ENCODE data around the gene CDCA8. TPM values are rescaled to one million over a fixed set of nuclear protein-coding genes. Genes with fewer than 3 reads are reported as not detected.
A peak's percentile ranks its signal among the peaks of the same experiment; 100 is the strongest.

Gene CDCA8
- total RNA-seq, 6 experiments from 2014 or later, result 20.3 to 44.3 (median 41.3) TPM

DNA sequence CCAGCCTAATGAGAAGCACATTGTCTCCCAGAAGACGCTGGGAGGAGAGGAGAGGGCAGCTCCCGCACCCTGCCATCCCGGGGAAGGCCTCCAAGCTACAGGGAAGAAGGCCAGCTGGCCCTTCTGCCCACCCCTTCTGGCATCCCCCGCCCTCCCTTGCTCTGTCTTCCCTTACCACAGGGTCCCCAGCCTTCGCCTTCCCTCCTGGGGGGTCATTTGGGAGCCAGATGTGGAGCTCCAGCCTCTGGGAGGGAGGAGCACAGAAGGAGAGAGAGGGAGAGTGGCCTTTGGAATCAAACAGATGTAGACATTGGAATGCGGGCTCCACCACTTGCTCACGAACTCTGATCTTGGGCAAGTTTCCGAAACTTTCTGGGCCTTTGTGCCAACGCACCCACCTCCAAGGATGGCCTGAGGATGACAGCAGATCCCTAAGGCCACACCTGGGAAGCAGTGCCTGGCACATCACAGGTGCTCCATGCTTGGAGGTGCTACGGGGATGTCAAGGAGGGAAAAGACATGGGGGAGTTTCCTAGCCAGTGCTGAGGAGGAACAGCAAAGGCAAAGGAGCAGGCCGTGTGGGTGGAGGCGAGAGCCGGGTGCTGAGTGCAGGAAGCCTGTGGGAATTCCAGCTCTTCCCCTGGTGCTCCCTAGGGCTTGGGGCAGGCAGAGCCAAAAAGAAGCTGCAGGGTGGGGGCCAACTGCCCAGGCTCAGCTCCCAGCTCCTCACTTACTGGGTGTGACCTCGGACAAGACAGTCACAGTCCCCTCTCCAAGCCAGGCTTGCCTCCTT is 34.5 kb upstream of the CDCA8 start:
- Mint-ChIP-seq H3K4me3 (no peak overlapping the region), H3K4me1 (ENCODE audit: low read depth) (no peaks in the 10 kb centered on the region), H3K36me3 (ENCODE audit: low read depth) (no peaks in the 10 kb centered on the region), H3K27ac (no peak overlapping the region), H3K27me3 (ENCODE audit: insufficient read depth) (peaks cover 28% of the 10 kb centered on the region), H3K9me3 (no peaks in the 10 kb centered on the region)
- TF ChIP-seq, protein P1, sequence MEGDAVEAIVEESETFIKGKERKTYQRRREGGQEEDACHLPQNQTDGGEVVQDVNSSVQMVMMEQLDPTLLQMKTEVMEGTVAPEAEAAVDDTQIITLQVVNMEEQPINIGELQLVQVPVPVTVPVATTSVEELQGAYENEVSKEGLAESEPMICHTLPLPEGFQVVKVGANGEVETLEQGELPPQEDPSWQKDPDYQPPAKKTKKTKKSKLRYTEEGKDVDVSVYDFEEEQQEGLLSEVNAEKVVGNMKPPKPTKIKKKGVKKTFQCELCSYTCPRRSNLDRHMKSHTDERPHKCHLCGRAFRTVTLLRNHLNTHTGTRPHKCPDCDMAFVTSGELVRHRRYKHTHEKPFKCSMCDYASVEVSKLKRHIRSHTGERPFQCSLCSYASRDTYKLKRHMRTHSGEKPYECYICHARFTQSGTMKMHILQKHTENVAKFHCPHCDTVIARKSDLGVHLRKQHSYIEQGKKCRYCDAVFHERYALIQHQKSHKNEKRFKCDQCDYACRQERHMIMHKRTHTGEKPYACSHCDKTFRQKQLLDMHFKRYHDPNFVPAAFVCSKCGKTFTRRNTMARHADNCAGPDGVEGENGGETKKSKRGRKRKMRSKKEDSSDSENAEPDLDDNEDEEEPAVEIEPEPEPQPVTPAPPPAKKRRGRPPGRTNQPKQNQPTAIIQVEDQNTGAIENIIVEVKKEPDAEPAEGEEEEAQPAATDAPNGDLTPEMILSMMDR (IDR thresholded peaks at IDR 0.05), result no peak
- no peak for DNase-seq

DNA sequence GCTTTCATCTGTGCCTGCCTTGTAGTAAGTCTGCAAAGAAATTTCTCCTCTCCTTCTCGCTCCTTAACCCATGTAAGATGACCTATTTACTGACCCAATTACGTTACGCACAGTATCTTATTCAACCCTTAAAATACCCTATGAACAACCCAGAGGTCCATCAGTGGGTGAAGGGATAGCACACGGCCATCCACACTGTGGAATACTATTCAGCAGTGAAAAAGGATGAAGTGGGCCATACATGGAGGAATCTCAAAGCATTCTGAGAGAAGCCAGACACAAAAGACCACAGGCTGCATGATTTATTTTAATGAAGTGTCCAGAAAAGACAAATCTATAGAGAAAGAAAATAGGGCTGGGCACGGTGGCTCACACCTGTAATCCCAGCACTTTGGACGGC is 33.8 kb upstream of the CDCA8 start:
- Mint-ChIP-seq H3K27me3 (ENCODE audit: insufficient read depth) (peaks cover 25% of the 10 kb centered on the region), H3K36me3 (ENCODE audit: low read depth) (no peaks in the 10 kb centered on the region), H3K9me3 (no peaks in the 10 kb centered on the region), H3K4me3 (no peak overlapping the region), H3K27ac (no peak overlapping the region), H3K4me1 (ENCODE audit: low read depth) (no peaks in the 10 kb centered on the region)
- TF ChIP-seq, protein P1 (IDR thresholded peaks at IDR 0.05), result no peak
- DNase-seq, result no peak

DNA sequence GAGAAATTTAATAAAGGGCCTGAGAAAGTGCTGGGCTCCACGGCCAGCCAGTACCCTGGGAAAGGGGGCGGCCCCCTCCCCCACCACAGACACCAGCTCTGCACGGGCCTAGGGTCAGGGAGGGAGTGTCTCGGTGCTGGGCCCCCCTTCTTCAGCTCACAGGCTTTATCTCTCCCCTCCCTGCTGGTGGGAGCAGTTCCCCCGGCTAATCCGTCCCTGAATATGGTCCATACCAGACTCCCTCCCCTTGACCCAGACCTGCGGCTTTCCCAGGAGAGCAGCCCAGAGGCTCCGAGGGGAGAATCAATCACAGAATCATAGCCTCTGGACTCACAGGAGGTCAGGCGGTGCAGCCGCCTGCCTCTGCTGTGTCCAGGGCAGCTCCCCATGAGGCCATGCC is 31.7 kb upstream of the CDCA8 start:
- no peaks in the 10 kb centered on the region for H3K36me3 Mint-ChIP-seq (ENCODE audit: low read depth)
- no peak overlapping the region for H3K27ac Mint-ChIP-seq
- no peaks in the 10 kb centered on the region for H3K4me1 Mint-ChIP-seq (ENCODE audit: low read depth)
- H3K27me3 Mint-ChIP-seq (ENCODE audit: insufficient read depth), result peaks cover 26% of the 10 kb centered on the region
- TF ChIP-seq, protein P1 (IDR thresholded peaks at IDR 0.05), result no peak
- no peak overlapping the region for H3K4me3 Mint-ChIP-seq
- H3K9me3 Mint-ChIP-seq, result no peaks in the 10 kb centered on the region
- DNase-seq, result no peak

DNA sequence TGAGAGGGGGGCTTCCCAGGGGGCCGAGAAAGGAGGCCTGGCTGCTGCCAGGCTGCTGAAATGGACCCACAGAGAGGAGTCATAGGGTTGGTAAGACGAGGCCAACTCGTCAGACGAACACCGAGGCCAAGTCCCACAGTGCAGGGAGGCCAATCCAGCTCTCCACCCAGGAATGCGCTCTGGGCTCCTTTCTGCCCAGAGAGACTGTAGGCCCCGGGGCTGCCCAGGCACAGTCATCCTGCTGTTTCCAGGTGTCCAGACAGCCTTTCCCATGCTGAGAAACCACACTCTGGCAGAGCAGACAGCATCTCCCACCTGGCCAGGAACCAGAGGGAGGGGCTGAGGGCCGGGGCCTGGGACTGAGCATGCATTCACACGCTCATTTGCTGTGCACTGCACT is 30.9 kb upstream of the CDCA8 start:
- peaks cover 27% of the 10 kb centered on the region for H3K27me3 Mint-ChIP-seq (ENCODE audit: insufficient read depth)
- H3K4me1 Mint-ChIP-seq (ENCODE audit: low read depth), result no peaks in the 10 kb centered on the region

DNA sequence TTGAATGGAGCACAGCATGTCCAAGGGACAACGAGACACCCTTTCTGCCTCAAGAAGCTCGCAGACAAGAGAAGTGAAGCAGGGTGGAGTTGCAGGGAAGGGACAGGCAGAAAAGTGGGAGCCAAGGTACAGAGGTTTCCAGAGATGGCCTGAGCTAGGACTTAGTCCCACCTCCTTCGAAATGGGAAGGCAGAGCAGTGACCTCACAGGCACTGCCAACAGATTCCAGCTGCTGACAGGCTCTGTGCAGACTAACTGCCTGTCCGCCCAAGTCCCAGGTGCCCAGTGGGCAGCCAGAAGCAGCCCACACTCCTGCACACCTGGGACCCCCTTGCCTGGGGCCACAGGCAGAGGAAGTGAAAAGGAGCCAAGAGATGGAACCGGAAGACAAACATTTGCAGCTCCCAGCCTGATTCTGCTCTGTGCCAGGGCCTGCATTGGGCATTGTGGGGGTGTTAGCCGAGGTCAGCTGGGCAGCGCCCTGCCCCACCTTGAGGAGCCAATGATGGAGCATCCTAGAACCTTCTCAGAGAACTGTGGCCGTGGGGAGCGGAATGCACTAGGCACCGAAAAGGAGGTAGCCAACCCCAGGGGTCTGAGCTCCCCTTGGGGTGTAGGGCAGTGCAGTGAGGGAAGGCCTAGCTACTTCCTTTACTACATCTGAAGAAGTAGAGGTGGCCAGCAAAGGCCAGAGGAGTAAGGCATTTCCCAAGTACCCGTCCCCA is 30.1 kb upstream of the CDCA8 start:
- Mint-ChIP-seq H3K36me3 (ENCODE audit: low read depth) (no peaks in the 10 kb centered on the region), H3K4me3 (no peak overlapping the region), H3K27me3 (ENCODE audit: insufficient read depth) (peaks cover 25% of the 10 kb centered on the region), H3K4me1 (ENCODE audit: low read depth) (no peaks in the 10 kb centered on the region), H3K9me3 (no peaks in the 10 kb centered on the region), H3K27ac (no peak overlapping the region)
- no peak for DNase-seq
- TF ChIP-seq, protein P1 (IDR thresholded peaks at IDR 0.05), result no peak

More for the DNA sequence above, 30.9 kb upstream of the CDCA8 start:
- TF ChIP-seq, protein P1 (IDR thresholded peaks at IDR 0.05), result no peak
- Mint-ChIP-seq H3K4me3 (no peak overlapping the region), H3K9me3 (no peaks in the 10 kb centered on the region), H3K36me3 (ENCODE audit: low read depth) (no peaks in the 10 kb centered on the region), H3K27ac (no peak overlapping the region)
- DNase-seq, result peak; percentile 4
